ENCODE data around the gene CNOT1. TPM values are rescaled to one million over a fixed set of nuclear protein-coding genes. Genes with fewer than 3 reads are reported as not detected.

The CNOT1 gene
- total and polyA plus RNA-seq, 2 of the 4 experiments (the other 2 are of a cell fraction) = 85.5 to 357 TPM

GRCh38 chr16:58472827-58473226 lies 156.8 kb downstream of the CNOT1 start:
- DNase-seq = no peak
- H4K91ac ChIP-seq (ENCODE audit: insufficient read depth, low read depth, low read length) = no peak overlapping the region
- in situ Hi-C loops (cut with MboI; ENCODE audit: low sequenced_read_pairs) (no loop called here), intact Hi-C loops (cut with micrococcal nuclease) (no loop called here), dilution Hi-C loops (cut with HindIII; ENCODE audit: low sequenced_read_pairs, unreplicated experiment) (no loop called here)
- no CpG with 5 or more reads among the region's 3 CpGs for WGBS, 2 experiments (ENCODE audit: extremely low coverage in 2 of 2, insufficient read length in 1 of 2)
- H2AK9ac ChIP-seq (replicated peaks; ENCODE audit: low read depth, low read length, poor library complexity) = no peak overlapping the region
- no peaks in the 10 kb centered on the region for H3K79me1 ChIP-seq (ENCODE audit: low read depth in 1 of 2, low read length in 2 of 2)
- H2BK20ac ChIP-seq (ENCODE audit: low read depth, low read length) = no peak overlapping the region
- no peaks in the 10 kb centered on the region for H3K4me1 ChIP-seq (ENCODE audit: control insufficient read depth, insufficient read depth, low read length)
- no peak overlapping the region for H2BK15ac ChIP-seq (ENCODE audit: low read depth, low read length)
- no peak overlapping the region for H3K18ac ChIP-seq (ENCODE audit: low read depth, low read length)
- ChIA-PET CTCF (interaction anchor here (0.8 kb wide), 1 partner anchor 28 kb away, joined by 3 read pairs; no protein-coding TSS in a partner anchor), POLR2A (ENCODE audit: unreplicated experiment) (interaction anchor here (0.6 kb wide), 1 partner anchor 37 kb away, joined by 3 read pairs; no protein-coding TSS in a partner anchor)
- BruUV-seq (replicated peaks) = no TSS peak
- no peaks in the 10 kb centered on the region for H4K20me1 ChIP-seq (ENCODE audit: insufficient read depth, low read length)
- H2BK5ac ChIP-seq (ENCODE audit: low read depth, low read length, poor library complexity, severe bottlenecking) = no peak overlapping the region
- no peak overlapping the region for H3K4me3 ChIP-seq (ENCODE audit: insufficient read depth, low read depth, low read length)
- H2AK5ac ChIP-seq (ENCODE audit: low read depth, low read length) = no peak overlapping the region
- no peak overlapping the region for H4K8ac ChIP-seq (ENCODE audit: low read depth in 2 of 2, low read length in 2 of 2)
- no peak overlapping the region for H3K14ac ChIP-seq (replicated peaks; ENCODE audit: low read depth, low read length)
- H3K9me3 ChIP-seq (ENCODE audit: control insufficient read depth, insufficient read depth, low read length) = no peaks in the 10 kb centered on the region
- H2AFZ ChIP-seq (replicated peaks; ENCODE audit: low read length, poor library complexity) = no peak overlapping the region
- H3K36me3 ChIP-seq (ENCODE audit: control insufficient read depth, insufficient read depth, low read length) = no peaks in the 10 kb centered on the region
- H3K23ac ChIP-seq (ENCODE audit: low read depth, low read length) = no peak overlapping the region
- TF ChIP-seq RAD21 (IDR thresholded peaks at IDR 0.05; ENCODE audit: low read length) (no peak), USF2 (IDR thresholded peaks at IDR 0.05; ENCODE audit: low read depth, low read length) (no peak), FOS (IDR thresholded peaks at IDR 0.05; ENCODE audit: low read depth, low read length) (no peak), POLR2A (IDR thresholded peaks at IDR 0.05; ENCODE audit: low read depth, low read length) (no peak), RCOR1 (IDR thresholded peaks at IDR 0.05; ENCODE audit: insufficient replicate concordance, low read length) (no peak), ELK1 (IDR thresholded peaks at IDR 0.05; ENCODE audit: borderline replicate concordance, low read depth, low read length) (no peak), MAZ (IDR thresholded peaks at IDR 0.05; ENCODE audit: borderline replicate concordance, low read depth, low read length) (no peak), BHLHE40 (IDR thresholded peaks at IDR 0.05; ENCODE audit: low read depth, low read length) (no peak), CTCF (conservative IDR thresholded peaks at IDR 0.05; ENCODE audit: low read depth, low read length) (no peak), NFE2L2 (IDR thresholded peaks at IDR 0.05; ENCODE audit: low read depth, low read length) (no peak), MAFK (IDR thresholded peaks at IDR 0.05; ENCODE audit: low read depth, low read length) (no peak), SMC3 (IDR thresholded peaks at IDR 0.05; ENCODE audit: low read depth, low read length) (no peak), MXI1 (IDR thresholded peaks at IDR 0.05; ENCODE audit: borderline replicate concordance, low read depth, low read length) (no peak)
- no peak overlapping the region for H3K56ac ChIP-seq (ENCODE audit: extremely low read depth, insufficient read depth, low read length)
- no peak overlapping the region for H3K4me2 ChIP-seq (ENCODE audit: low read depth, low read length)
- no peak overlapping the region for H4K5ac ChIP-seq (ENCODE audit: low read depth, low read length)
- H2BK120ac ChIP-seq (ENCODE audit: low read depth, low read length) = no peak overlapping the region
- H3K9ac ChIP-seq (ENCODE audit: low read depth, low read length) = no peak overlapping the region
- H3K9me1 ChIP-seq (ENCODE audit: insufficient read depth, low read length) = no peaks in the 10 kb centered on the region
- no peak overlapping the region for H3K4ac ChIP-seq (ENCODE audit: low read depth, low read length)
- no peak overlapping the region for H3K27ac ChIP-seq (ENCODE audit: insufficient read depth, low read length)
- H3K27me3 ChIP-seq (ENCODE audit: control insufficient read depth, insufficient read depth, low read length) = peaks cover 47% of the 10 kb centered on the region
- ATAC-seq (ENCODE audit: low read depth) = no peak

All from IMR-90 (cell line).